Measurements from ENCODE around the gene DMAC2L.
A peak's percentile ranks its signal among the peaks of the same experiment; 100 is the strongest.

The DMAC2L gene

DNA sequence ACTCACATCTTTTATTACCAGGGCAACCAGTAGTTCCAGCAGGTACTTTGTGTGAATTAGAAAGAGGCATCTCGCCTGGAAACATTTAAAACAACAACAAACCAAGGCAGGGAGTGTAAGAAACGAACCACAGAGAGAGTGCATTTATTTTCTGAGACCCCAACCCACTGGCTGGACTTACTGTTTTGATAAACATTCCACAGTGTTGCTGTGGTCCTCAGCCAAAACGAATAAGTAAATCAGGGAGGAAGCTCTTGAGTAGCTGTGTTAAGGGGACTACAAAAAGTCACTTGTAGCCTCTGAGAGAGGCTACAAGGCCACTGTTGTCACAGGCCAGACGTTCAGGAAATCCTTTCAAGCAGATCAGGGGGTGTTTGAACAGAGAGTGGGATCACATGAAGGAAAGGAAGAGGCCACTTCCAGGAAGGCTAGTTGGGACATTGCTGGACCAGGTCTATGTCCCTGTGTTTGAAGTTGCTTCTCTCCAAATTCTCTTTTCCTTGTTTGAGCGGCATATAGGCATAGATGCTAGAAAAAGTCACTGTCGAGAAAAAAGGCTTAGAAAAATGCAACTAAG lies 33.8 kb downstream of the DMAC2L start:
- no peak overlapping the region for H3K27ac ChIP-seq
- TF ChIP-seq ZFX (IDR thresholded peaks at IDR 0.05) (no peak), CTCF (conservative IDR thresholded peaks at IDR 0.05) (no peak)

GRCh38 chr14:50347521-50347920 lies 35.4 kb downstream of the DMAC2L start:
- H3K27ac ChIP-seq, result peak overlapping the region; percentile 36; the same call in 1 of the 2 replicates
- no peak for TF ChIP-seq ZFX (IDR thresholded peaks at IDR 0.05)
- TF ChIP-seq CTCF (conservative IDR thresholded peaks at IDR 0.05), result no peak

DNA sequence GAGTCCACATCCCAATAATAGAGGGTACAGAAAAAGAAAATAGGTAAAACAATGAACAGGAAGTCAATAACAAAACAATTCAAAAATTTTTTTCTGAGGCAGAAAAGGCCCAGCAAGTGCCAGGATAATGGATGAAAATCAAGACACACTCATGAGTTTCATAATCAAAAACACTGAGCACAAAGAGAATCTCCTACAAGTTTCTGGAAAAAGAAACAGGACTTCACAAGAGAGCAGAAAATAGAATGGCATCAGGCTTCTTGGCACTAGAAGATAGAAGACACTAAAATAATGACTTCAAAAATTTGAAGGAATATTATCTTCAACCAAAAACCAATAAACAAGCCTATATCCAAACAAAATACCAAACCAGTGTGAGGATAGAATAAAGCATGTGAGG lies 36.8 kb downstream of the DMAC2L start:
- no peak for TF ChIP-seq ZFX (IDR thresholded peaks at IDR 0.05)
- TF ChIP-seq CTCF (conservative IDR thresholded peaks at IDR 0.05), result no peak
- no peak overlapping the region for H3K27ac ChIP-seq

DNA sequence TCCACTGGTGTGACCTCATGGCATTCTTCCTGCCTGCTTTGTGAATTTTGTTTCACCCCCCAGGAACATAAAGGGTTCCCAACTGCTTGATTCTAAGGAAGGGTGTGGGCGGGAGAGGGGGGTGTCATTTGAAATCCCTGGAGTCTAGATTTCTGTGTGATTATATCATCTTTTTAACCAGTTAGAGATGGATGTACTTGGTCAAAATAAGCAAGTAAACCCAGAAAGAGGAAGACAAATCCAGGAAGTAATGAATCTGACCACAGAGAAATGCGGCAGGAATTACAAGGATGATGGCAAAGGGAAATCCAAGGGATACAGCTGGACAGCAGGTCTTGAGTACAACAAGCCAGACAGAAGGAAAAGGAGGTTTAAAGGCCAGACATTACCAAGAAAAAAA lies 38.9 kb downstream of the DMAC2L start:
- TF ChIP-seq ZFX (IDR thresholded peaks at IDR 0.05) (no peak), CTCF (conservative IDR thresholded peaks at IDR 0.05) (no peak)
- no peak overlapping the region for H3K27ac ChIP-seq

DNA sequence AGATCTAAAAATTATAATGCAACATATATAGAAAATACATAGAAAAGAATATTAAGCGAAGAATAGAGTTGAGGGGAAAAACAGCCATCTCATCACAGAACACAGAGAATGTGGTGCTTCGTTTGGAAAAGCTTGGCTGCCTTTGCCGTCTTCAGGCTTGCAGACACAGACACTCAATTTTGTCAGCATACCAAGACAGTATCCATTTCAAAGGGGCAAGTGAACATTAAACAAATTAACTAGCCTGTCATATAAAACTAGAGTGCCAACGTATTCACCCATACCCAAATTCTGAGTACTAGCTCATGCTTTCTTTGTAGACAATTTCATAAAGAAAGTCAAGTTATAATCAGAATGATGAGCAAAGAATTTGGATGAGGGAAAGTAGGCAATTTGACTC lies 40.5 kb downstream of the DMAC2L start:
- H3K27ac ChIP-seq, result no peak overlapping the region
- no peak for TF ChIP-seq CTCF (conservative IDR thresholded peaks at IDR 0.05)
- TF ChIP-seq ZFX (IDR thresholded peaks at IDR 0.05), result no peak

DNA sequence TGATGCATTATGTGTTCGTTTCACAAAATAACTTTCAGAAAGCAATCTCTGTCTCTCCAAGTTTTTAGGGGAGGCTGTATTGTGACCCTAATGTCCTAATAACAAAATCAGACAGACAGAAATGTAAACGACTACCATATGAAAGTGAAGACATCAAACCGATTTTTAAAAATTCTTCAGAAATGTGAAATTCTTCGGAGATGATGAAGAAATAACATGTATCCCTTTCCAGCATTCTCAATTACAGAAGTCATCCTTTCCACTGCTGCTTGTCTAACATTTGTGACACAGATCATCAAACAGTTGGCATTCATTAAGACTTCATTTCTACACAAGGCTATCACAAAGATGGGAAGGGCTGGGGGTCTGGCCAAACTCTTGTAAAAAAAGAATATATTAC lies 41.0 kb downstream of the DMAC2L start:
- H3K27ac ChIP-seq, result no peak overlapping the region
- no peak for TF ChIP-seq CTCF (conservative IDR thresholded peaks at IDR 0.05)

- no peak for TF ChIP-seq CTCF (conservative IDR thresholded peaks at IDR 0.05)
- no peak for TF ChIP-seq ZFX (IDR thresholded peaks at IDR 0.05)
These were observed 42.4 kb downstream of the DMAC2L start for GRCh38 chr14:50354527-50354926.

More at GRCh38 chr14:50354527-50354926, 42.4 kb downstream of the DMAC2L start:
- H3K27ac ChIP-seq, result no peak overlapping the region
